ENCODE results near the gene IFIT1. TPM values are rescaled to one million over a fixed set of nuclear protein-coding genes. Genes with fewer than 3 reads are reported as not detected.

Gene IFIT1
- total and polyA plus RNA-seq, 2 donors (not counting 3 experiments of a cell fraction or from before 2014, with no cell fraction given): 0.51 to 0.75 TPM

DNA sequence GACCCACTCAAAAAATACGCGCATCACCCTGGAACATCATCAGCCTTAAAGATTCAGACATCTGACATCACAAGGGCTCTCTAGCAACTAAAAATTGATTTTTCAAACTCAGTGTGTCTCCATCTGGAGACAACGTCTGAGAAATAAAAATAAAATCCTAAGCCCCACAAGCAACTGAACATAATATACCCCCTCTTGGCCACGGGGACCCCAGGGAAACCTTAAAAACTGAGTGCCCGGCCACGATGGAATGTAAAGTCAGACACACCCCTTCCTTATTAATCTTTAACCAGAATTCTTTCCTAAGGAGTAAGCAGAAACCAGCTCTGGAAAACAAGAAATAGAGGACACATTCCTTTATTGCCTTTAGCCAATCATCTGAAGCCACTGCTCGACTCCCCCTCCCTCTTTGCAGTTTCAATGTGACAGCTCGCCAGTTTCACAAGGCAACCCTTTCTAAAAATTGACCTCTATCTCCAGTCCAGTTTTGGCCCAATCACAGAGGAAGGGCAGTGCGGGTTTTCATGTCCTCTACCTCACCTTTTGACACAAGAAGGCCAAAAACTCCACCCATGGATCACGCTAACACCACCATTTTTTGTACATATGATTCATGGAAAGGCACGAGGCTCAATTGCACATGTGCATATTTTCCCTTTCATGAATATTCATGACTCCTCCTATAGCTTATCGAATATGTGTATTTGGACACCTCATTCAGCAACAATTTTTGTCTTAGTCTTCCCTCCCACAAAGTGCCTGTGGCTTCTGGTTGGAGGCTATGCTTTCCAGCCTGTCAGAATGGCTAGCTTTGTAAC lies 40.4 kb upstream of the IFIT1 start:
- FAIRE-seq (peak; percentile 8), DNase-seq (ENCODE audit: low read depth, low spot score) (peak; percentile 62)
- dilution Hi-C loops (cut with MboI; ENCODE audit: extremely low pct_ligation_motif_present, low sequenced_read_pairs): no loop called here
- Histone ChIP-seq H3K79me2 (ENCODE audit: control insufficient read depth, insufficient read depth, low read length) (no peaks in the 10 kb centered on the region), H3K27me3 (ENCODE audit: control insufficient read depth in 2 of 2, insufficient read depth in 2 of 2, low read length in 2 of 2) (peaks cover under 1 to 5% of the 10 kb centered on the region in 2 experiments), H3K4me1 (ENCODE audit: control insufficient read depth, extremely low read depth, insufficient read depth, low read length) (peaks cover 13% of the 10 kb centered on the region), H2AFZ (ENCODE audit: low read depth, low read length) (peak overlapping the region; percentile 64), H3K9me1 (replicated peaks; ENCODE audit: control insufficient read depth, extremely low read depth, insufficient read depth, low read length) (no peaks in the 10 kb centered on the region), H3K9me3 (replicated peaks; ENCODE audit: control insufficient read depth, insufficient read depth, low read length) (no peaks in the 10 kb centered on the region), H3K9ac (replicated peaks; ENCODE audit: extremely low read depth, insufficient read depth, low read length) (no peak overlapping the region), H3K36me3 (ENCODE audit: control insufficient read depth in 2 of 2, extremely low read depth in 1 of 2, insufficient read depth in 2 of 2, low read length in 2 of 2) (no peaks in the 10 kb centered on the region), H3K4me2 (ENCODE audit: insufficient read depth, low read length) (peak overlapping the region; percentile 3), H4K20me1 (replicated peaks; ENCODE audit: control insufficient read depth, extremely low read depth, insufficient read depth, low read length) (no peaks in the 10 kb centered on the region), H3K27ac (ENCODE audit: insufficient read depth, low read depth, low read length) (no peak overlapping the region), H3K4me3 (replicated peaks in 1 of 3; ENCODE audit: insufficient read depth in 1 of 3, low read depth in 1 of 3, low read length in 3 of 3) (no peak overlapping the region)
- ChIA-PET CTCF (interaction anchor here (0.9 to 2.0 kb wide), 3 partner anchors 10 to 18 kb away, joined by 3 to 10 read pairs (median 3); no protein-coding TSS in a partner anchor), POLR2A (interaction anchor here (0.6 kb wide), 1 partner anchor 88 kb away, joined by 3 read pairs; no protein-coding TSS in a partner anchor)
- no TSS peak for BruUV-seq (replicated peaks)
- no peak for TF ChIP-seq JUN (IDR thresholded peaks at IDR 0.05; ENCODE audit: borderline replicate concordance, insufficient read depth, insufficient read length, low read depth)
- intact Hi-C loops (cut with micrococcal nuclease): no loop called here

DNA sequence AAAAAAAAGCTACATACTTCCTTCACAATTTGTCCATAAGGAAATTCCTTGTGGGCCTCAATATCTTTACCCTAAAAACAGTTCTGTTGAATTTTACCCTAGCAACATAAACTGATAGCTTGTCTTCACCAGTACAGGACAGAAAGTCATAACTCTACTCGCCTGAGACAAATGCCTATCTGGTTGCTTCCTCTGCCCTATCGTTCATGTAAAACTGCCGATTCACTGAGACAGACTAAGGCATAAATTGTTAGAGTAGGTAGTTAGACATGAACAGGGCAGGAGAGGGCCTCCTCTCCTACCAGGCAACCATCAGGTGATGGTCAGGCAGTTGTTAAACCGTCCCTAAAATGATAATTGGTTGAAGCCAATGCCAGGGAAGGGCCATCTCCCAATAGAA lies 39.6 kb upstream of the IFIT1 start:
- no peak overlapping the region for H2AFZ ChIP-seq (ENCODE audit: low read depth, low read length)
- dilution Hi-C loops (cut with MboI; ENCODE audit: extremely low pct_ligation_motif_present, low sequenced_read_pairs): no loop called here

More for the DNA sequence above, 39.6 kb upstream of the IFIT1 start:
- TF ChIP-seq GATA2 (IDR thresholded peaks at IDR 0.05; ENCODE audit: insufficient read depth, insufficient read length, low read depth, low read length): no peak
- TF ChIP-seq, protein P1, sequence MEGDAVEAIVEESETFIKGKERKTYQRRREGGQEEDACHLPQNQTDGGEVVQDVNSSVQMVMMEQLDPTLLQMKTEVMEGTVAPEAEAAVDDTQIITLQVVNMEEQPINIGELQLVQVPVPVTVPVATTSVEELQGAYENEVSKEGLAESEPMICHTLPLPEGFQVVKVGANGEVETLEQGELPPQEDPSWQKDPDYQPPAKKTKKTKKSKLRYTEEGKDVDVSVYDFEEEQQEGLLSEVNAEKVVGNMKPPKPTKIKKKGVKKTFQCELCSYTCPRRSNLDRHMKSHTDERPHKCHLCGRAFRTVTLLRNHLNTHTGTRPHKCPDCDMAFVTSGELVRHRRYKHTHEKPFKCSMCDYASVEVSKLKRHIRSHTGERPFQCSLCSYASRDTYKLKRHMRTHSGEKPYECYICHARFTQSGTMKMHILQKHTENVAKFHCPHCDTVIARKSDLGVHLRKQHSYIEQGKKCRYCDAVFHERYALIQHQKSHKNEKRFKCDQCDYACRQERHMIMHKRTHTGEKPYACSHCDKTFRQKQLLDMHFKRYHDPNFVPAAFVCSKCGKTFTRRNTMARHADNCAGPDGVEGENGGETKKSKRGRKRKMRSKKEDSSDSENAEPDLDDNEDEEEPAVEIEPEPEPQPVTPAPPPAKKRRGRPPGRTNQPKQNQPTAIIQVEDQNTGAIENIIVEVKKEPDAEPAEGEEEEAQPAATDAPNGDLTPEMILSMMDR (IDR thresholded peaks at IDR 0.05; ENCODE audit: extremely low read depth in 1 of 2, insufficient read depth in 1 of 2, low read depth in 1 of 2, low read length in 2 of 2): no peak
- TF ChIP-seq, protein P2, sequence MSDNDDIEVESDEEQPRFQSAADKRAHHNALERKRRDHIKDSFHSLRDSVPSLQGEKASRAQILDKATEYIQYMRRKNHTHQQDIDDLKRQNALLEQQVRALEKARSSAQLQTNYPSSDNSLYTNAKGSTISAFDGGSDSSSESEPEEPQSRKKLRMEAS (IDR thresholded peaks at IDR 0.05; ENCODE audit: insufficient read depth, insufficient read length): no peak
- TF ChIP-seq POLR2AphosphoS5 (IDR thresholded peaks at IDR 0.05; ENCODE audit: insufficient read depth, low read depth, low read length): no peak
- TF ChIP-seq POLR2A (IDR thresholded peaks at IDR 0.05; ENCODE audit: low read depth, low read length): no peak
- TF ChIP-seq MYC (IDR thresholded peaks at IDR 0.05; ENCODE audit: low read depth, low read length): no peak
- ChIA-PET CTCF (interaction anchor here (0.9 to 2.0 kb wide), 2 partner anchors 11 to 17 kb away, joined by 3 to 10 read pairs; no protein-coding TSS in a partner anchor), POLR2A (interaction anchor here (0.6 kb wide), 1 partner anchor 89 kb away, joined by 3 read pairs; no protein-coding TSS in a partner anchor)
- Histone ChIP-seq H4K20me1 (replicated peaks; ENCODE audit: control insufficient read depth, extremely low read depth, insufficient read depth, low read length) (no peaks in the 10 kb centered on the region), H3K9ac (replicated peaks; ENCODE audit: extremely low read depth, insufficient read depth, low read length) (no peak overlapping the region), H3K9me3 (replicated peaks; ENCODE audit: control insufficient read depth, insufficient read depth, low read length) (no peaks in the 10 kb centered on the region), H3K4me2 (ENCODE audit: insufficient read depth, low read length) (no peak overlapping the region), H3K27ac (ENCODE audit: insufficient read depth, low read depth, low read length) (no peak overlapping the region), H3K4me3 (replicated peaks in 1 of 3; ENCODE audit: insufficient read depth in 1 of 3, low read depth in 1 of 3, low read length in 3 of 3) (no peak overlapping the region), H3K4me1 (ENCODE audit: control insufficient read depth, extremely low read depth, insufficient read depth, low read length) (peaks cover 12% of the 10 kb centered on the region), H3K36me3 (ENCODE audit: control insufficient read depth in 2 of 2, extremely low read depth in 1 of 2, insufficient read depth in 2 of 2, low read length in 2 of 2) (no peaks in the 10 kb centered on the region), H3K79me2 (ENCODE audit: control insufficient read depth, insufficient read depth, low read length) (no peaks in the 10 kb centered on the region), H3K27me3 (ENCODE audit: control insufficient read depth in 2 of 2, insufficient read depth in 2 of 2, low read length in 2 of 2) (peaks cover 2 to 6% of the 10 kb centered on the region in 2 experiments), H3K9me1 (replicated peaks; ENCODE audit: control insufficient read depth, extremely low read depth, insufficient read depth, low read length) (no peaks in the 10 kb centered on the region)
- intact Hi-C loops (cut with micrococcal nuclease): no loop called here
- FAIRE-seq (no peak), DNase-seq (ENCODE audit: low read depth, low spot score) (no peak)
- BruUV-seq (replicated peaks): no TSS peak

Measured in endothelial cell of umbilical vein (primary cell).